GM18868 (cell line): Measurements from ENCODE around the gene EIF5.

Source experiments
- ATAC-seq: cut with Tn5 transposase; IDR thresholded peaks from one replicate; pipeline ENCODE4 v1.9.1; 2021; ENCODE audit warnings: mild to moderate bottlenecking, moderate library complexity; ENCODE audit not compliant: unreplicated experiment

EIF5 gene

DNA sequence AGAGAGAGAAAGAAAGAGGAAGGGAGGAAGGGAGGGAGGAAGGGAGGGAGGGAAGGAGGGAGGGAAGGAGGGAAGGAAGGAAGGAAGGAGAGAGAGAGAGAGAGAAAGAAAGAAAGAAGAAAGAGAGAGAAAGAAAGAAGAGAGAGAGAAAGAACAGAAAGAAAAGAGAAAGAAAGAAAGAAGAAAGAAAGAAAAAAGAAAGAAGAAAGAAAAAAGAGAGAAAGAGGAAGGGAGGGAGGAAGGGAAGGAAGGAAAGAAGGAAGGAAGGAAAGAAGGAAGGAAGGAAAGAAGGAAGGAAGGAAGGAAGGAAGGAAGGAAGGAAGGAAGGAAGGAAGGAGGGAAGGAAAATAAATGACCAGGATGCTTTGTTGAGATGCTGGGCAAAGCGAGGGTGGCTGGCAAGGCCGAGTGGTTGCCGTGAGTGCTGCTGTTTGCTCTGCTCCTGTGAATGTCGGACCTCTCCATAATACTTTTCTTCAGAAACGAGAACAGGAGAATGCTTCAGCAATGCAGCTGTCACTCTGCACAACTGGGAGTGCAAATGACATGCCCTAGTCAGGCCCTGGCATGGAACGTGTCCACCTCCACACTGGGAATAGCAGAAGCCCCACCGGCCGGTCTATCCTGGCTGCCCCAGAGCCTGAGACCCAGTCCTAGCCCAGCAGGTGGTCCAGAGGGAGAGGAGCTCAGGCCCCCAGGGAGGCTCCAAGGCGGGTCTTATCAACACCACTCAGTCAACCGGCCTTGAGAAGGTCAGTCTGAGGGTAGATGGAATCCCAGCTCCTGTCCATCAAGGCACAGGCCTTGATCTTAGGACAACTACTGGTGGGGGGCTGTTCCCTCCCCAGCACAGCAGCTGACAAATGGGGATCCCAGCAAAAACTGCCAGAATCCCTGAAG is 25.1 kb upstream of the EIF5 start:
- no peak for ATAC-seq

DNA sequence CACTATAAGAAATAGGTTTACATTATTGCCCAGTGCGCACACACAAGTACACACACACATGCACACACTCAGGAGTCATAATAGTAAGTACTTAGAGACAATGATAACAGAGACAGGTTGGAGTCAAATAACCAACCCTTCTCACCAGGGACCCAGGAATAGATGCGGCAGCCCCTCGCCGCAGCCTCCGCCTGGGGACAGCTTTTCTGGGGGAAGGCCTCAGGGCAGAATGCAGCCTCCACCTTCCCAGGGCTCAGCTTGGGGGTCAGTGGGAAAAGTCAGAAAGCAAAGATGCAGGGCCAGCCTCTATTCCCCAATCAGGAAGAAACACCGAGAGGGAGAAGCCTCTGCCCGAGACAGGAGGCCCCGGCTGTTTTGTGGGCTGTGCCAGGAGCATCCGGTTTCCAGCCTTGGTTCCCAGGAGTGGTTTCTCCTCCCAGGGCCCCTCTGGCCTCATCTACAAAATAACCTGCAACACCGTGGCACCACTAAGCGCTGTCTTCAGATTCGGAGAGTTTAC is 23.4 kb upstream of the EIF5 start:
- no peak for ATAC-seq

GRCh38 chr14:103311171-103311997 is 22.7 kb upstream of the EIF5 start:
- no peak for ATAC-seq

DNA sequence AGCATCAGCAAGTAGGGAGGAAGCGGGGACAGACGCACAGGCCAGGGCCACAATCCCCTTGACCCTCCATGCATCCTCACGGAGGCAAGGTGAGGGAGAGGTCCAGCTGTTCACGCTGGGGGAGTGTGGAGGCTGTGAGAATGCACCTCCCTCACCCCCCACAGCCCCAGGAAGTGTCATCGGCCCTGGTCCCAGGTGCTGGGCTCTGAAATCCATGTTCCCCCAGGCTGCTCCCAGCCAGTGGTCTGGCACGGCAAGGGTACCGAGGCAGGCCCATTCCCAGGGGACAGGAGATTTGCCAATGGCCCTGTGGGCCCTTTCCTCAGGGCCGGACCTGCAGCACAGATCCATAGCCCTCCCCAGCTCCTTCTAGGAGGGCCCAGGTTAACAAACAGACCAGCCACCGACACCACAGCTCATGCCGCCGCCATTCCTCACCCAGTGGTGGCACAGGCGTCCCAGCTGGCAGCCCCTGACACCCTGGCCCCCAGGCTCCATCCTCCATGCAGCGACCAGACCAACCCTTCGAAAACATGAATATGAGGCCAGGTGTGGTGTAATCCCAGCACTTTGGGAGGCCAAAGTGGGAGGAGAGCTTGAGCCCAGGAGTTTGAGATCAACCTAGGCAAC is 21.9 kb upstream of the EIF5 start:
- ATAC-seq, result no peak

- ATAC-seq, result no peak
These were observed 20.3 kb upstream of the EIF5 start for GRCh38 chr14:103313704-103314103.

DNA sequence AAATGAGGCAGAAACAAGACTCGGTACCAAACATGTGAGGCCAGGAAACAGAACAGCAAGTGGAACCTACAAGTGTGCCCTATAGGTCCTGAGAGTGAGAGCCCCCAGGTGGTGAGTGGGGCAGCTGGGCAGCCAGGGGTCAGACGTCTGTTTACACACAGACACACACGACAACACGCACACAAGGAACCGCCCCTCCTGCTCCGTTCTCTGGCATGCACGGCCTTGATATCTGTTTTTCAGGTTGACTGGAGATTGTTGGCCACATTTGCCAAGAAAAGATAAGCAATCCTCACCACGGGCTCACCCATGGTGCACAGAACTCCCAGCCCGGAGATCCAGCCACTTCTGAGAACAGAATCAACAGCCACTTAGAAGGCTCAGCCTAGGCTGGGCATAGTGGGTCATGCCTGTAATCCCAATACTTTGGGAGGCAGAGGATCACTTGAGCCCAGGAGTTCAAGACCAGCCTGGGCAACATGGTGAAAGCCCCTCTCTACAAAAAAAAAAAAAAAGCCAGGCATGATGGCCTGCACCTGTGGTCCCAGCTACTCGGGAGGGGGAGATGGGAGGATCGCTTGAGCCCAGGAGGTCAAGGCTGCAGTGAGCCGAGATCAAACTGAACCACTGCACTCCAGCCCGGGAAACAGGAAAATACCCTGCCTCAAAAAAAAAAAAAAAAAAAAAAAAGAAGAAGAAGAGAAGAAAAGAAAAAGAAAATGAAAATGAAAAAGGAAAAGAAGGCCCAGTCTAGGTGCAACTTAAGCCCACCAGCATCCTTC is 19.4 kb upstream of the EIF5 start:
- ATAC-seq, result no peak

GRCh38 chr14:103315351-103315911 is 18.6 kb upstream of the EIF5 start:
- no peak for ATAC-seq

- ATAC-seq, result no peak
These were observed 18.1 kb upstream of the EIF5 start for GRCh38 chr14:103315941-103316340.

GRCh38 chr14:103316721-103317121 is 17.3 kb upstream of the EIF5 start:
- no peak for ATAC-seq

GRCh38 chr14:103317251-103317650 is 16.8 kb upstream of the EIF5 start:
- no peak for ATAC-seq

- ATAC-seq, result no peak
These were observed 16.0 kb upstream of the EIF5 start for GRCh38 chr14:103317976-103318580.

GRCh38 chr14:103318750-103319419 is 15.2 kb upstream of the EIF5 start:
- ATAC-seq, result no peak

- ATAC-seq, result no peak
These were observed 14.6 kb upstream of the EIF5 start for GRCh38 chr14:103319422-103319821.

- ATAC-seq, result no peak
These were observed 8.0 kb upstream of the EIF5 start for GRCh38 chr14:103326078-103326477.

DNA sequence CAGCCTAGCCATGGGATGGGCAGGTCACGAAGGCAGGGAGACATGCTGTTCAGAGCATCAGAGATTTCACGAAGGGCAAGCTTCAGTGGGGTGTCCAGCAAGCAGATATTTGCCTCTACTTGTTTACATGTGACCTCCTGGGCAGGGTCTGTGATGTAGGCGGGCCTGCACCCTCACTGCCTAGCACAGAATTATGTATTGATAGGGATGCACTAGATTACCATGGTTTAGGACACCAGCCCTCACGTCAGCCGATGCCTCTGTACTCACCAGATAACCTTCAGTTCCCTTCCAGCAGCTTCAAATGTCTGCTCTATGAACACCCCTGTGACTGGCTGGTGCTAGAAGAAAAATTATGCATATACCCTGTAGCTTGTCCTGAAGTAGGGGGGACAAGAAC is 5.1 kb upstream of the EIF5 start:
- ATAC-seq, result no peak

DNA sequence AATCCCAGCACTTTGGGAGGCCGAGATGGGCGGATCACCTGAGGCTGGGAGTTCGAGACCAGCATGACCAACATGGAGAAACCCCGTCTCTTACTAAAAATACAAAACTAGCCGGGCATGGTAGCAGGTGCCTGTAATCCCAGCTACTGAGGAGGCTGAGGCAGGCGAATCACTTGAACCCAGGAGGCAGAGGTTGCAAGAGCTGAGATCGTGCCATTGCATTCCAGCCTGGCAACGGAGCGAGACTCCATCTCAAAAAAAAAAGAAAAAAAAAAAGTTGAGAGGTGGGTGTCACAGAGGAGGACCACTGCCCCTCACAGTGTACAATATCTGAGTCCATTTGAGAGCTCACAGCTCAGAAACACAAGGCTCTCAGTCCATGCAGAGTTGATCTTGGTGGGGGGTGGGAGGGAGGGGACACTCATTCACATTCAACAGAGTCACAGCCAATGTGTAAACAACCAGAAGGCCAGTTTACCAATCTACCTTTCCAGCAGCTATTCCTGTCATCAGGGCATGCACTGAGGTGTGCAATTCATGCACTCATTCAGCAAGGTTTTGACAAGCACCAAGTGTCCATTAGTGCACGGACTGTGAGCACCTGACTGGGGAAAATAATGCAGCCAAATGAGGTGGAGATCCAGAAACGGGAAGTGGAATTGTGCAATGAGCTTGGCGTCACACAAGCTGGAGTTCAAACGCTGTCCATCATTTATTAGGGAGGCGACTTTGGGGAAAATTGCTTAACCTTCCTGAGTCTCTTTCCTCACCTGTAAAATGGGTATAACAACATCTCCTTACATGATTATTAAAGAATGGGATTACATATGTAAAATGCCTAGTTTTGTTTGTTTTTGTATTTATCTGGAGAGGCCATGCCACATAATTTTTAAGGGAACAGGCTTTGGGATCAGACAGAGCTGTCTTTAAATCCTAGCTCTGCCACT is 4.4 kb upstream of the EIF5 start:
- ATAC-seq, result no peak

DNA sequence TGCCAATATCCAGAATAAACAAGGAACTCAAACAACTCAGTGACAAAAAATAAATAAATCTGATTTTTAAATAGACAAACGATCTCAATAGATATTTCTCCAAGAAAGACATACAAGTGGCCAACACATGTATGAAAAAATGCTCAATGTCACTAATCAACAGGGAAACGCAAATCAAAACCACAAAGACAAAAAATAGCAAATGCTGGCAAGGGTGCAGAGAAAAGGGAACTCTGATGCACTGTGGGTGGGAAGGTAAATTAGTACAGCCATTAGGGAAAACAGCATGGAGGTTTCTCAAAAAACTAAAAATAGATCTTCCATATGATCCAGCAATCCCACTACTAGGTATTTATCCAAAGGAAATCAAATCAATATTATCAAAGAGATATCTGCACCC is 3.5 kb upstream of the EIF5 start:
- no peak for ATAC-seq
